T47D (cell line): ENCODE measurements around the gene SDR9C7.
"Not testable (repeated sequence)": the region's sequence is repeated elsewhere in the genome, so short reads cannot be mapped to it uniquely, and the experiment has no call there.

Experiments
- DNase-seq, 2 experiments: peaks; one replicate each; pipeline versions ENCODE4 v3.0.0 to v3.0.0-alpha.2; 2011 to 2012; ENCODE audit warnings: low read depth in 1 of 2, low spot score in 1 of 2
- JUND ChIP-seq: IDR thresholded peaks from 2 replicates; pipeline ENCODE4 v1.6.1; 2012; ENCODE audit warnings: low read depth
- in situ Hi-C: cut with HindIII; loops from 2 replicates; pipeline ENCODE4 v1.10.0; 2016; ENCODE audit warnings: low sequenced_read_pairs, low pct_unique_long_range_greater_than_20kb

SDR9C7 gene

DNA sequence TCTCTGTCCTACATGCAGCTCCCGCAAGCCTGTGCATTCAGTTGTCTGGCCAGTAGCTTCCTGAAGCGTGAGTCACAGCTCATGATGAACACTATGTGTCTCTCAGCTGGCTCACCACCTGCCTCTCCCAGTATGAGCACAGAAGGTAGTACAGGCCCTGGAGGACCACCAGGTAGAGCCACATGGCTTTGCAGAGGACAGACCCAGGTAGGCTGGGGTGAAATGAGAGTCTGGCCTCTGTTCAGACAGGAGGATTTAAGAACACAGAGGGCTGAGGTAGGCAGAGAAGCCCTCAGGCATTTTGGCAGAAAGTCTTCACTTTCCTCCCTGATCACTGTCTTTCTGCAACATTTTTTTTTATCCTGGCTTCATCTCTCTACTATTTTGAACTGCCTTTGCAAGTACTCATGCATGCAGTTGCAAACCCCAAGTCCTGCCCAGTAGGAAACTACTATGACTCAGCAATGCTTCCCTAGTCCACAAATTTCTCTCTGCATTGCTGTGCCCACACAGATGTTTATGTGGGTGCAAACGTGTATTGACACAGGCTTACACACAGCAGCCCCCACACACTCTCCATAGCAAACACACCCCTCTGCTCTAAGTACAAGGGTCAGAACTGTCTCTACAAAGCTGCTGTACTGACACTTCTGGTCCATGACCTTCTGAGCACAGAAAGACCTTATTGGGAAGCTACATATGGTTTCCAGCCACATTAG lies 7.2 kb upstream of the SDR9C7 start:
- no peak; the same call in 1 of the 2 replicates for TF ChIP-seq JUND
- in situ Hi-C loops = no loop called here
- peak in 1 of 2 experiments; percentile 64 for DNase-seq

DNA sequence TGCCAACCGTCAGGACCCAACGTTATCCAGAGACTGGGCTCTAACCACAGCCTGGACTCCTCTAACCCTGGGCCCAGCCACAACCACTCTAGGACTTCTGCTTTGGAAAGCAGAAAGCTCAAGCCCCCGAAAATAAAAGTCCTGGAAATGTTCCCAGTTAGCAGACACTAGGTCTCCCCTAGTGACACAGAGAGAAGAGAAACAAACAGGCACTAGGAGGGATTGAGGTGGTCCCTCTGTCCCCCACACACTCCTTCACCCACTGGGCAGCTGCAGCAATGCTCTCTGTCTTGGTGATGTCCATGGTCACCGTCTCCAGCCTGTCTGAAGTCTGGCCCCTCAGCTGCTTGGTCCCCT lies 6.7 kb upstream of the SDR9C7 start:
- DNase-seq, in situ Hi-C loops: not testable (repeated sequence)

- no peak for DNase-seq
- in situ Hi-C loops = no loop called here
- TF ChIP-seq JUND = no peak
These were observed 1.5 kb upstream of the SDR9C7 start for GRCh38 chr12:56935752-56936151.

- in situ Hi-C loops = no loop called here
- DNase-seq = no peak
- no peak for TF ChIP-seq JUND
These were observed 949 bp upstream of the SDR9C7 start for GRCh38 chr12:56935157-56935556.

DNA sequence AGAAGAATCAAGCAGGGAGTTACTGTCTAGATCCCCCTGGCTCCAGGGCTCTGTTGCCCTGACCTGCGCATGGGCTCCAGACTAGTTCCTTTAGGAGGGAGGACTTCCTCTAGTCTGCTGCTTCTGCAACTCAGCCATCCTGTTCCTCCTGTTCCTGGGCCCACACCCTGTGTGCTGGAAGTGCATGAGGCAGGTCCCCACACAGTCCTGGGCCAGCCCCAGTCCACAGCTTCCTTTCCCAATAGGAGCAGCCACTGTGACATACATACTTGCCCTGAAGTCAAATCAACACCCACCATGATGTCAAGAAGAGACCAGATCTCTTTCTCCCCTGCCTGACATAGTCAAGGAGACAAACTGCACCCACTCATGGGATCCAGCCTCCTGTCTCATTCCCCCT lies 1.3 kb downstream of the SDR9C7 start:
- TF ChIP-seq JUND = no peak
- in situ Hi-C loops = no loop called here
- peak in 1 of 2 experiments; percentile 87 for DNase-seq

- DNase-seq = no peak
- TF ChIP-seq JUND = no peak
- in situ Hi-C loops = no loop called here
These were observed 2.1 kb downstream of the SDR9C7 start for GRCh38 chr12:56932146-56932545.

GRCh38 chr12:56931474-56931978 lies 2.7 kb downstream of the SDR9C7 start:
- DNase-seq = peak in 1 of 2 experiments; percentile 92
- TF ChIP-seq JUND = no peak
- in situ Hi-C loops = no loop called here

- DNase-seq = no peak
- no peak for TF ChIP-seq JUND
- in situ Hi-C loops = no loop called here
These were observed 4.0 kb downstream of the SDR9C7 start for GRCh38 chr12:56930241-56930640.

DNA sequence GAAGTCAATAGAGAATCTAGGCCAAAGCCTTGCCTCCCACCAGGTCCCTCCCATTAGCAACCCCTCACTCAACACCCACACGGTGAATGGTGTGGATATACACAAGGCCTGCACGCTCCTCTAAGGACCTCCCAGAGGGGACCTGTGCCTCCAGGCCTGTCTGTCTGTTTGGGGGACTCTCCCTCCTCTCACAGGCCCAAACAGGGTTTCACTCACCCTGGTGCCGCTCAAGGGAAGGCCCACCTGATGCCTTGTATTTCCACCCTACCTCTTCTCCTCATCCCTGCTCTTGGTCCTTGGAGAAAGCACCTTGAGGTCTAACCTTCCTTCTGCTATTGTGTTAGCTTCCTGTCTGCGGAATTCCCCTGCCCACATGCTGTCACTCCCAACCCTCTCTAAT lies 4.4 kb downstream of the SDR9C7 start:
- no peak for DNase-seq
- no peak for TF ChIP-seq JUND
- in situ Hi-C loops = no loop called here

GRCh38 chr12:56928262-56928661 lies 5.9 kb downstream of the SDR9C7 start:
- no peak for TF ChIP-seq JUND
- in situ Hi-C loops = no loop called here

DNA sequence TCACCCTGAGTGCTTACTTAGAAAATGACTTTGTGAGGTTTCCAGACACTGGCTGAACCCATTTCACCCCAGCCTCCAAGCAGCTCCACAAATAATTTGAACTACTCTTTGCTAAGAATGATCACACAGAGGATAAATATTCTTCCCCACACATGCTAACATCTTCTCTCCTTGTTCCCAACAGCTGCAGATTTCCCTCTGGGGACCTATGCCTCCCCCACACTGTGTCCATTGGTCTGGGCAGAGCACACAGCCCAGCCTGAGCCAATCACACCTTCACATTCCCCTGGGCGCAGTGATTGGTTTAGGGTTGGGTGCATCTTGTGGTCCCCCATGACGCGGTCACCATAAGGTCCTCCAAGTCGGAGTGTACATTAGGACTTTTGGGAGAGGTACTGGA lies 6.9 kb downstream of the SDR9C7 start:
- in situ Hi-C loops = no loop called here
- TF ChIP-seq JUND = no peak
- no peak for DNase-seq

More at GRCh38 chr12:56928262-56928661, 5.9 kb downstream of the SDR9C7 start:
- no peak for DNase-seq

DNA sequence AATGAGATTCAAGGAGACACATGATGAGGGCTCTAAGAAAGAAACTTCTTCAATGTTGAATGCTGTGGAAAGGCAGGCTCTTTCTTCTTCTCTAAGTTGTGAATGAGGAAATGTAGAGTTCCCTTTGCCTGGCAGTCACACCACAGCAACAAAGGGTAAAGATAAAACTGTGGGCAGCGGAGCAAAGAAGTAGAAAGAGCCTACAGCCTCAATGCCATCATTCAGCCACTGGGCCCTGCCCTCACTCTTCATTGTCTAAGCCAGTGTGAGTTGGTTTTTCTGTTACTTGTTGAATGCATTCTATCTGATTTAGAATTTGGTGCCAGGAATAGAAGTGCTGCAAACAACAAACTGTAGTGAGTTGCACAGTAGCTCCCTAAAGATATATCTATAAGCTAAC lies 12.2 kb downstream of the SDR9C7 start:
- no peak for TF ChIP-seq JUND
- DNase-seq = no peak
- in situ Hi-C loops = no loop called here

GRCh38 chr12:56921346-56921745 lies 12.9 kb downstream of the SDR9C7 start:
- in situ Hi-C loops = no loop called here
- no peak for DNase-seq
- TF ChIP-seq JUND = no peak

DNA sequence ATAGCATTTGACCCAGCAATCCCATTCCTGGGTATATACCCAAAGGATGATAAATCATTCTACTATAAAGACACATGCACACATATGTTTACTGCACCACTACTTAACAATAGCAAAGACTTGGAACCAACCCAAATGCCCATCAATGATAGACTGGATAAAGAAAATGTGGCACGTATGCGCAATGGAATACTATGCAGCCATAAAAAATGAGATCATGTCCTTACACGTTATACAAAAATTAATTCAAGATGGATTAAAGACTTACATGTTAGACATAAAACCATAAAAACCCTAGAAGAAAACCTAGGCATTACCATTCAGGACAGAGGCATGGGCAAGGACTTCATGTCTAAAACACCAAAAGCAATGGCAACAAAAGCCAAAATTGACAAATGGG lies 16.1 kb downstream of the SDR9C7 start:
- DNase-seq, in situ Hi-C loops: not testable (repeated sequence)

DNA sequence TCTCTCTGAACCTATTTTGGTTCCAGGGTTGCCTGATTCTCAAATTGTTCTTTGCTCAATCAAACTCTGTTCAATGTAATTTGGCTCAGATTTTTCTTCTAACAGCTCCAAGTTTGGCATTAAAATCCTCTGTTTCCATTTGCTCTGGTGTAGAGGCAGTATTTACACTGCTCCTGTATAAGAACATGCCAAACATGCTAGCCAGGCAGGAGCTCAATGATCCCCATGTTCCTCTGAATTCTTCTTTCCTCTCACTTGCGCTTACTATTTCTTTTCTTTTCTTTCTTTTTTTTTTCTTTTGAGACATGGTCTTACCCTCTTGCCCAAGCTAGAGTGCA lies 17.2 kb downstream of the SDR9C7 start:
- no peak for TF ChIP-seq JUND
- DNase-seq = no peak
- in situ Hi-C loops = no loop called here
